Heart right ventricle (tissue), 16 donors: ENCODE measurements around the gene CCDC90B. TPM values are rescaled to one million over a fixed set of nuclear protein-coding genes. Genes with fewer than 3 reads are reported as not detected.
A peak's percentile ranks its signal among the peaks of the same experiment; 100 is the strongest.
"Not testable (repeated sequence)": the region's sequence is repeated elsewhere in the genome, so short reads cannot be mapped to it uniquely, and the experiment has no call there.

Source experiments
- ATAC-seq, 8 donors: fragments of 200-7000 bp; cut with Tn5 transposase; one replicate each; pipeline ENCODE4 v1.9.1; 2020; ENCODE audit warnings: mild to moderate bottlenecking in 8 of 8, moderate library complexity in 8 of 8, moderate number of reproducible peaks in 1 of 8
- DNase-seq, 2 donors: peaks; one replicate each; pipeline ENCODE4 v3.0.0-alpha.2; 2020
- H3K27ac ChIP-seq, 10 donors: fragments of 200-600 bp; sonication (generic) in 2 of 10; one replicate each; pipeline versions ENCODE4 v1.5.0 to v1.8.0; 2020 to 2022; ENCODE audit warnings: mild to moderate bottlenecking in 3 of 10
- H3K27me3 ChIP-seq, 7 donors: fragments of 200-600 bp; one replicate each; pipeline ENCODE4 v1.8.0; 2021 to 2022; ENCODE audit warnings: mild to moderate bottlenecking in 2 of 7
- H3K36me3 ChIP-seq, 9 donors: fragments of 200-600 bp; sonication (generic) in 1 of 9; one replicate each; pipeline versions ENCODE4 v1.5.0 to v1.8.0; 2020 to 2022; ENCODE audit warnings: mild to moderate bottlenecking in 2 of 9
- H3K4me1 ChIP-seq, 9 donors: fragments of 200-600 bp; sonication (generic) in 1 of 9; one replicate each; pipeline versions ENCODE4 v1.5.0 to v1.8.0; 2020 to 2022; ENCODE audit warnings: mild to moderate bottlenecking in 4 of 9
- H3K4me3 ChIP-seq, 10 donors: fragments of 200-600 bp; sonication (generic) in 2 of 10; one replicate each; pipeline versions ENCODE4 v1.5.0 to v1.8.0; 2020 to 2022; ENCODE audit warnings: mild to moderate bottlenecking in 7 of 10, moderate library complexity in 2 of 10
- H3K9me3 ChIP-seq, 11 donors: fragments of 200-600 bp in 10 of 11; sonication (generic) in 2 of 11; one replicate each; pipeline versions ENCODE4 v1.5.0 to v1.8.0; 2013 to 2022; ENCODE audit warnings: mild to moderate bottlenecking in 2 of 11, control low read depth in 1 of 11, moderate library complexity in 1 of 11
- CTCF ChIP-seq, 9 donors: fragments of 200-600 bp; sonication (generic) in 2 of 9; IDR thresholded peaks; one replicate each; pipeline versions ENCODE4 v1.5.0 to v1.8.0; 2021 to 2022; ENCODE audit warnings: antibody characterized with exemption in 9 of 9, mild to moderate bottlenecking in 5 of 9, moderate library complexity in 1 of 9
- WGBS, 2 donors: extraction: QIAGEN DNeasy Blood & Tissue Kit; methylation state at CpG; one replicate each; pipeline ENCODE4 v1.1.7; 2013; ENCODE audit warnings: inconsistent platforms in 1 of 2; 5-methylcytosine and 5-hydroxymethylcytosine counted together
- intact Hi-C, 10 donors: fragments of 100-400 bp; cut with DNase I; formaldehyde crosslinking; loops; one replicate each; pipeline versions ENCODE4 v1.11.1 to v1.14.2; 2022
- polyA plus RNA-seq, 2 donors: library from polyadenylated mRNA; stranded (reverse); fragments of 200-250 nt; gene quantifications; one replicate each; pipeline ENCODE4 v1.2.3, GENCODE V29; 2013
- total RNA-seq, 10 donors: library from RNA; stranded (reverse); fragmentation: NEBNext Ultra II Directional in 3 of 10; extraction: Animal tissue kit (Norgen Biotek cat#: 25700) in 3 of 10; gene quantifications; one replicate each; pipeline versions ENCODE4 v1.2.1 to v1.2.4, GENCODE V29; 2021 to 2023
- donor health status: Arrhythmogenic right ventricular cardiomyopathy.
- donor health status: ischemic (EF 13 %, LVEDD 7.1; RV severe dilation, severe dysfunction).
- donor health status: healthy with polysubstance abuse.
- donor health status: DM: no; HTN: yes; CAD: no.
- donor health status: DM: no; HTN: no; CAD: no.
- donor health status: ischemic (EF 25% LVEDD 6.9; RV normal size, moderate dysfunction).
- donor health status: ischemic (EF 25% LVEDD 5.7; RV mildly dilated, moderate dysfunction).
- donor health status: healthy.
- donor health status: DM: yes; HTN: yes; CAD: no.
- donor health status: Ischemic cardiomyopathy.
- donor health status: ischemic (EF 35%, LVEDD 5.7; RV mildly dilated, moderate dysfunction).
- donor health status: nonischemic (EF 11% LVEDD 7.7; RV severe dilation, severe dysfunction).
- donor health status: DM: yes; HTN: yes; CAD: no.
- donor health status: PGD.
- donor health status: ischemic (EF 29% LVEDD 5.4; RV normal size, mild dysfunction).
- donor health status: nonischemic (EF 23%, LVEDD 6.1; RV moderate dilation, normal function).

The CCDC90B gene
- total and polyA plus RNA-seq, 12 donors: 14.7 to 34.3 (median 27.0) TPM

DNA sequence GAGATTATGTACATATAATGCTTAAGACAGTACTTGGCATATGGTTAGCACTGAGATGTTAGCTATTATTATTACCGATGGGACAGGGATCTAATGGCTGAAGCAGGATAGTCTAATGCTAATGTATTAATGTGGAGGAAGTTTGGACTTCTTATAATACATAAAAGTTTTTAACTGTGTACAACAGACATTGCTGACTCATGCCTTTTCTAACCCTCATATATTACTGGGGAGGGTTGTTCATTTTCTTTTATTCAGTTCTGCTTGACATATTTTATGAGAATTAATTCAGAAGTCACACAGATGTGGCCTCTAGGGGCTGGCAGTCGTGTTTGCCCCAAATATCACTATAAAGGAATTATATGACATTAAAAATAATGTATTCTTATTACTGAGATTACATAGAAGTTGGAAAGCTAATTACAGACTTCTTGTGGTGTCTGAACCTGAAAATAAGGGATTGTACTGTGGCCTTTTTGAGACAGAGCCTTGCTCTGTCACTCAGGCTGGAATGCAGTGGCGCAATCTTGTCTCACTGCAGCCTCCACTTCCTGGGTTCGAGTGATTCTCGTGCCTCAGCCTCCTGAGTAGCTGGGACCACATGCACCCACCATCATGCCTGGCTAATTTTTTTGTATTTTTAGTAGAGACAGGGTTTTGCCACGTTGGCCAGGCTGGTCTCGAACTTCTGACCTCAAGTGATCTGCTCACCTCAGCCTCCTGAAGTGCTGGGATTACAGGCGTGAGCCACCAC lies 10.1 kb downstream of the CCDC90B start:
- ATAC-seq: no peak
- TF ChIP-seq CTCF (IDR thresholded peaks at IDR 0.05): no peak
- WGBS, 2 donors: 91 to 95% methylated on average over 8 of the region's 8 CpGs
- Histone ChIP-seq H3K27me3 (no peaks in the 10 kb centered on the region), H3K4me1 (peaks cover 0 to 3% (median 0%) of the 10 kb centered on the region in 9 donors), H3K9me3 (peaks cover 0 to 8% (median 0%) of the 10 kb centered on the region in 11 donors), H3K4me3 (no peak overlapping the region), H3K27ac (no peak overlapping the region), H3K36me3 (peaks cover 0 to 96% (median 41%) of the 10 kb centered on the region in 9 donors)
- DNase-seq: no peak
- intact Hi-C loops: no loop called here

- Histone ChIP-seq H3K4me3 (no peak overlapping the region), H3K36me3 (peaks cover 0 to 95% (median 33%) of the 10 kb centered on the region in 9 donors)
Observed at GRCh38 chr11:83272627-83273026, 13.5 kb downstream of the CCDC90B start.

GRCh38 chr11:83271734-83272133 lies 14.4 kb downstream of the CCDC90B start:
- H3K27me3 ChIP-seq, H3K9me3 ChIP-seq, ATAC-seq, H3K4me1 ChIP-seq, H3K27ac ChIP-seq, intact Hi-C loops, DNase-seq, H3K4me3 ChIP-seq: not testable (repeated sequence)
- 96 to 98% methylated on average over 5 of the region's 5 CpGs for WGBS, 2 donors
- peaks cover 0 to 95% (median 33%) of the 10 kb centered on the region in 9 donors for H3K36me3 ChIP-seq

More at GRCh38 chr11:83272627-83273026, 13.5 kb downstream of the CCDC90B start:
- Histone ChIP-seq H3K9me3 (peaks cover 0 to 8% (median 0%) of the 10 kb centered on the region in 11 donors), H3K27me3 (no peaks in the 10 kb centered on the region), H3K4me1 (no peaks in the 10 kb centered on the region), H3K27ac (no peak overlapping the region)
- no peak for TF ChIP-seq CTCF (IDR thresholded peaks at IDR 0.05)
- intact Hi-C loops: no loop called here
- DNase-seq: no peak
- no peak for ATAC-seq

- 66 to 73% methylated on average over 2 of the region's 2 CpGs for WGBS, 2 donors
- intact Hi-C loops: not testable (repeated sequence)
Observed at GRCh38 chr11:83269080-83269479, 17.1 kb downstream of the CCDC90B start.

GRCh38 chr11:83265331-83265730 lies 20.8 kb downstream of the CCDC90B start:
- H3K4me3 ChIP-seq: no peak overlapping the region
- H3K9me3 ChIP-seq: no peaks in the 10 kb centered on the region
- H3K27ac ChIP-seq: no peak overlapping the region
- peaks cover 0 to 95% (median 24%) of the 10 kb centered on the region in 9 donors for H3K36me3 ChIP-seq
- H3K27me3 ChIP-seq: no peaks in the 10 kb centered on the region
- 95 to 96% methylated on average over 1 of the region's 1 CpG for WGBS, 2 donors
- no peak for TF ChIP-seq CTCF (IDR thresholded peaks at IDR 0.05)
- intact Hi-C loops: no loop called here
- peaks cover 0 to 3% (median 0%) of the 10 kb centered on the region in 9 donors for H3K4me1 ChIP-seq
- DNase-seq (no peak), ATAC-seq (peak in 1 of 8 donors; percentile 46)

More at GRCh38 chr11:83269080-83269479, 17.1 kb downstream of the CCDC90B start:
- H3K4me3 ChIP-seq, H3K27ac ChIP-seq, H3K27me3 ChIP-seq, H3K4me1 ChIP-seq, DNase-seq, H3K9me3 ChIP-seq, ATAC-seq: not testable (repeated sequence)
- H3K36me3 ChIP-seq: peaks cover 0 to 95% (median 30%) of the 10 kb centered on the region in 9 donors
